Measurements from ENCODE around the gene SLC16A5. TPM values are rescaled to one million over a fixed set of nuclear protein-coding genes. Genes with fewer than 3 reads are reported as not detected.

The SLC16A5 gene
- total RNA-seq, 1 experiment from 2014 or later, result 1.2 TPM

DNA sequence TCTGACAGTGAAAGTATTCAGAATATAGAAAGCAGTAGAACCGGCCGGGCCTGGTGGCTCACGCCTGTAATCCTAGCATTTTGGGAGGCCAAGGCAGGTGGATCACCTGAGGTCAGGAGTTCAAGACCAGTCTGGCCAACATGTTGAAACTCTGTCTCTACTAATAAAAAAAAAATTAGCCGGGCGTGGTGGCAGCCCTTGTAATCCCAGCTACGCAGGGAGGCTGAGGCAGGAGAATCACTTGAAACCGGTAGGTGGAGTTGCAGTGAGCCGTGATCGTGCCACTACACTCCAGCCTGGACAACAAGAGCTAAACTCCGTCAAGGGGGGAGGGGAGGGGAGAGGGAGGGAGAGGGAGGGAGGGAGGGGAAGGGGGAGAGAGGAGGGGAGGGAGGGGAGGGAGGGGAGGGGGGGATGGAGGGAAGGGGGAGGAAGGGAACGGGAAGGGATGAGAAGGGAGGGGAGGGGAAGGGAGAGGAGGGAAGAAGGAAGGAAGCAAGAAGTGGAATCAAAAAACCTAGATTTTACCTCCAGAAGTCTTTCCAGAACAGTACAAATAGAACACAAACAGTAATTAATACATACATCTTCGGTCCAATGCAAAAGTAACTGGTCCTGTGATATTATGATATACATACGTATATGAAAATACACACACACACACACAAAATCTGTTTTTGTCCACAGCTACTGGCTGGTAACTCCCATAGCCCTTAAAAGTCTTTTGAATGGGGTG is 54.6 kb downstream of the SLC16A5 start:
- Histone ChIP-seq H3K27ac (ENCODE audit: low read length) (no peak overlapping the region), H3K9me2 (replicated peaks; ENCODE audit: low read length) (no peaks in the 10 kb centered on the region), H3K4me3 (ENCODE audit: low read length) (no peak overlapping the region), H3K9me3 (ENCODE audit: low read length) (no peaks in the 10 kb centered on the region), H3K4me2 (ENCODE audit: low read length) (no peak overlapping the region), H2AFZ (ENCODE audit: low read length) (no peak overlapping the region), H3K27me3 (ENCODE audit: low read length) (no peaks in the 10 kb centered on the region), H3F3A (ENCODE audit: low read length, unreplicated experiment) (peaks cover 25% of the 10 kb centered on the region), H3K36me3 (ENCODE audit: low read depth, low read length) (peaks cover 88% of the 10 kb centered on the region), H3K9ac (ENCODE audit: low read length) (no peak overlapping the region), H3K4me1 (ENCODE audit: insufficient read depth, low read length) (no peaks in the 10 kb centered on the region), H4K20me1 (ENCODE audit: low read length) (peaks cover 19% of the 10 kb centered on the region), H3K79me2 (ENCODE audit: low read length) (peaks cover 72% of the 10 kb centered on the region)
- intact Hi-C loops (cut with micrococcal nuclease), result no loop called here
- BruUV-seq (replicated peaks), result no TSS peak
- no peak for ATAC-seq
- DNase-seq, result no peak
- ChIA-PET POLR2A (ENCODE audit: unreplicated experiment) (interaction anchor here (0.7 kb wide), 1 partner anchor 8 kb away, joined by 5 read pairs; no protein-coding TSS in a partner anchor), CTCF (no interaction called here)
- TF ChIP-seq EZH2 (IDR thresholded peaks at IDR 0.05; ENCODE audit: low read length, unreplicated experiment), result no peak
- TF ChIP-seq, protein P1, sequence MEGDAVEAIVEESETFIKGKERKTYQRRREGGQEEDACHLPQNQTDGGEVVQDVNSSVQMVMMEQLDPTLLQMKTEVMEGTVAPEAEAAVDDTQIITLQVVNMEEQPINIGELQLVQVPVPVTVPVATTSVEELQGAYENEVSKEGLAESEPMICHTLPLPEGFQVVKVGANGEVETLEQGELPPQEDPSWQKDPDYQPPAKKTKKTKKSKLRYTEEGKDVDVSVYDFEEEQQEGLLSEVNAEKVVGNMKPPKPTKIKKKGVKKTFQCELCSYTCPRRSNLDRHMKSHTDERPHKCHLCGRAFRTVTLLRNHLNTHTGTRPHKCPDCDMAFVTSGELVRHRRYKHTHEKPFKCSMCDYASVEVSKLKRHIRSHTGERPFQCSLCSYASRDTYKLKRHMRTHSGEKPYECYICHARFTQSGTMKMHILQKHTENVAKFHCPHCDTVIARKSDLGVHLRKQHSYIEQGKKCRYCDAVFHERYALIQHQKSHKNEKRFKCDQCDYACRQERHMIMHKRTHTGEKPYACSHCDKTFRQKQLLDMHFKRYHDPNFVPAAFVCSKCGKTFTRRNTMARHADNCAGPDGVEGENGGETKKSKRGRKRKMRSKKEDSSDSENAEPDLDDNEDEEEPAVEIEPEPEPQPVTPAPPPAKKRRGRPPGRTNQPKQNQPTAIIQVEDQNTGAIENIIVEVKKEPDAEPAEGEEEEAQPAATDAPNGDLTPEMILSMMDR (conservative IDR thresholded peaks at IDR 0.05; ENCODE audit: low read depth, low read length), result no peak
- no peak for TF ChIP-seq EZH2phosphoT487 (IDR thresholded peaks at IDR 0.05; ENCODE audit: borderline replicate concordance, low read length)

- TF ChIP-seq EZH2phosphoT487 (IDR thresholded peaks at IDR 0.05; ENCODE audit: borderline replicate concordance, low read length) (no peak), EZH2 (IDR thresholded peaks at IDR 0.05; ENCODE audit: low read length, unreplicated experiment) (no peak)
- TF ChIP-seq, protein P1 (conservative IDR thresholded peaks at IDR 0.05; ENCODE audit: low read depth, low read length), result no peak
- no TSS peak for BruUV-seq (replicated peaks)
- Histone ChIP-seq H3F3A (ENCODE audit: low read length, unreplicated experiment) (peaks cover 8% of the 10 kb centered on the region), H3K9me3 (ENCODE audit: low read length) (no peaks in the 10 kb centered on the region), H3K27ac (ENCODE audit: low read length) (no peak overlapping the region), H3K9me2 (replicated peaks; ENCODE audit: low read length) (no peaks in the 10 kb centered on the region), H4K20me1 (ENCODE audit: low read length) (peaks cover 40% of the 10 kb centered on the region), H2AFZ (ENCODE audit: low read length) (no peak overlapping the region), H3K36me3 (ENCODE audit: low read depth, low read length) (peaks cover 83% of the 10 kb centered on the region), H3K4me1 (ENCODE audit: insufficient read depth, low read length) (peaks cover 4% of the 10 kb centered on the region; the same call in 1 of the 2 replicates), H3K79me2 (ENCODE audit: low read length) (peaks cover 82% of the 10 kb centered on the region), H3K9ac (ENCODE audit: low read length) (no peak overlapping the region), H3K27me3 (ENCODE audit: low read length) (no peaks in the 10 kb centered on the region), H3K4me3 (ENCODE audit: low read length) (no peak overlapping the region), H3K4me2 (ENCODE audit: low read length) (no peak overlapping the region)
- no peak for ATAC-seq
- DNase-seq, result no peak
- ChIA-PET CTCF (interaction anchor here (0.6 to 1.3 kb wide), 3 partner anchors 49 to 882 kb away, joined by 7 to 11 read pairs (median 8); partner anchors contain the start of gene EVPL), POLR2A (ENCODE audit: unreplicated experiment) (interaction anchor here (0.7 kb wide), 1 partner anchor 38 kb away, joined by 12 read pairs; the partner anchor contains the start of gene SUMO2)
- intact Hi-C loops (cut with micrococcal nuclease), result no loop called here
These were observed 57.2 kb downstream of the SLC16A5 start for GRCh38 chr17:75144816-75145512.
